Lower leg skin (tissue), 3 donors: ENCODE measurements around the gene OSTM1.

Source experiments
- CTCF ChIP-seq, 3 donors: fragments of 450-650 bp; IDR thresholded peaks; one replicate each; pipeline ENCODE4 v1.5.1; 2016; ENCODE audit warnings: antibody characterized with exemption in 3 of 3, mild to moderate bottlenecking in 3 of 3, moderate library complexity in 2 of 3
- POLR2A ChIP-seq, 2 donors: fragments of 450-650 bp; IDR thresholded peaks; one replicate each; pipeline ENCODE4 v1.6.1; 2016 to 2017; ENCODE audit warnings: antibody characterized with exemption in 2 of 2, mild to moderate bottlenecking in 1 of 2, moderate library complexity in 1 of 2

- TF ChIP-seq POLR2A (IDR thresholded peaks at IDR 0.05) (no peak), CTCF (IDR thresholded peaks at IDR 0.05) (no peak)
These were observed 47.5 kb downstream of the OSTM1 start for GRCh38 chr6:108027056-108027455.
